ENCODE measurements around the gene VAMP2. TPM values are rescaled to one million over a fixed set of nuclear protein-coding genes. Genes with fewer than 3 reads are reported as not detected.

Gene VAMP2
- polyA plus RNA-seq, 1 donor from 2014 or later = 98.3 TPM

- Histone ChIP-seq H3F3A (ENCODE audit: insufficient read depth, low read length, poor library complexity, severe bottlenecking) (peaks cover 8% of the 10 kb centered on the region), H3K79me2 (replicated peaks; ENCODE audit: insufficient read depth, low read length) (no peaks in the 10 kb centered on the region), H3K9me3 (ENCODE audit: low read length) (no peaks in the 10 kb centered on the region), H3K9ac (ENCODE audit: low read length) (peak overlapping the region; percentile 80), H3K9me2 (ENCODE audit: insufficient read depth, low read length) (no peaks in the 10 kb centered on the region), H2AFZ (ENCODE audit: low read depth, low read length) (peak overlapping the region; percentile 69), H3K27me3 (ENCODE audit: insufficient read depth, low read depth, low read length) (peaks cover 50% of the 10 kb centered on the region), H3K4me2 (ENCODE audit: low read length) (peak overlapping the region; percentile 77), H3K4me3 (ENCODE audit: low read length) (peak overlapping the region; percentile 88), H4K20me1 (ENCODE audit: insufficient read depth) (no peaks in the 10 kb centered on the region), H3K36me3 (ENCODE audit: insufficient read depth, low read length) (no peaks in the 10 kb centered on the region), H3K27ac (ENCODE audit: low read length) (peak overlapping the region; percentile 70)
- TF ChIP-seq POLR2AphosphoS5 (IDR thresholded peaks at IDR 0.05) = peak; percentile 65
- TF ChIP-seq CTCF (IDR thresholded peaks at IDR 0.05; ENCODE audit: poor library complexity, severe bottlenecking) = no peak
- TF ChIP-seq REST (IDR thresholded peaks at IDR 0.05; ENCODE audit: borderline replicate concordance) = peak; percentile 2
- no peak for TF ChIP-seq RAD21 (conservative IDR thresholded peaks at IDR 0.05)
- TF ChIP-seq EP300 (conservative IDR thresholded peaks at IDR 0.05; ENCODE audit: poor library complexity, severe bottlenecking) = peak; percentile 29
- TF ChIP-seq MXI1 (conservative IDR thresholded peaks at IDR 0.05; ENCODE audit: poor library complexity, severe bottlenecking) = no peak
Measured at GRCh38 chr17:8125154-8125946, 37.4 kb downstream of the VAMP2 start.

- Histone ChIP-seq H3K27me3 (ENCODE audit: insufficient read depth, low read depth, low read length) (peaks cover 46% of the 10 kb centered on the region), H3K9ac (ENCODE audit: low read length) (peak overlapping the region; percentile 80)
Measured at GRCh38 chr17:8124350-8125153, 38.2 kb downstream of the VAMP2 start.

More at GRCh38 chr17:8124350-8125153, 38.2 kb downstream of the VAMP2 start:
- Histone ChIP-seq H3K27ac (ENCODE audit: low read length) (no peak overlapping the region), H3K9me2 (ENCODE audit: insufficient read depth, low read length) (no peaks in the 10 kb centered on the region), H3K79me2 (replicated peaks; ENCODE audit: insufficient read depth, low read length) (no peaks in the 10 kb centered on the region), H3F3A (ENCODE audit: insufficient read depth, low read length, poor library complexity, severe bottlenecking) (peaks cover 9% of the 10 kb centered on the region), H4K20me1 (ENCODE audit: insufficient read depth) (peaks cover 3% of the 10 kb centered on the region), H3K9me3 (ENCODE audit: low read length) (no peaks in the 10 kb centered on the region), H3K4me3 (ENCODE audit: low read length) (peak overlapping the region; percentile 88), H3K4me2 (ENCODE audit: low read length) (peak overlapping the region; percentile 57), H2AFZ (ENCODE audit: low read depth, low read length) (no peak overlapping the region), H3K36me3 (ENCODE audit: insufficient read depth, low read length) (no peaks in the 10 kb centered on the region)
- TF ChIP-seq CTCF (IDR thresholded peaks at IDR 0.05; ENCODE audit: poor library complexity, severe bottlenecking) (no peak), MXI1 (conservative IDR thresholded peaks at IDR 0.05; ENCODE audit: poor library complexity, severe bottlenecking) (no peak), SMC3 (conservative IDR thresholded peaks at IDR 0.05; ENCODE audit: poor library complexity) (no peak), EP300 (conservative IDR thresholded peaks at IDR 0.05; ENCODE audit: poor library complexity, severe bottlenecking) (no peak), POLR2AphosphoS5 (IDR thresholded peaks at IDR 0.05) (no peak), TAF1 (IDR thresholded peaks at IDR 0.05; ENCODE audit: low read depth) (no peak), EZH2 (IDR thresholded peaks at IDR 0.05; ENCODE audit: borderline replicate concordance, insufficient read depth, low read length, poor library complexity, severe bottlenecking) (no peak)
